Ramos (cell line): ENCODE data around the gene ATP7B.

Experiments
- in situ Hi-C: fragments of 300-500 bp; cut with MboI; formaldehyde crosslinking; loops from one replicate; pipeline ENCODE4 v1.14.3; 2022; ENCODE audit warnings: low sequenced_read_pairs; ENCODE audit not compliant: unreplicated experiment

ATP7B gene

DNA sequence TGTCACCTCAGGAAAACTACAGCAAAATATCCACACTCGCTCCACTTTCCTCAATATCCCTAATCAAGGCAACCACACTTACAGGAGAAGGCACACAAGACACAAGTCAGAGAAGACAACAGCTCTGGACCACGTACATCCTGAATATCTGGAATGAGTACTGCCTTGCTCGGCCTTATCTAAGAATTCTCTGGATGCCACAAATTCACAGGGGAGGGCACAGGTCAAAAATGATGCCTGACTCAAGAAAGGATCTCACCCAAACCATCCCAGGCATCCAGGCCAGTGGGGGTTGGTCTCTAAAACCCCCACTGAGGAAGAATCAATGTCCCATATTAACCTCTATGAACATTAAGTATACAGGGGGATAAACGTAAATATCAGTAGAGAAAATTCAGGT, 29.9 kb downstream of the ATP7B start:
- in situ Hi-C loops: no loop called here

DNA sequence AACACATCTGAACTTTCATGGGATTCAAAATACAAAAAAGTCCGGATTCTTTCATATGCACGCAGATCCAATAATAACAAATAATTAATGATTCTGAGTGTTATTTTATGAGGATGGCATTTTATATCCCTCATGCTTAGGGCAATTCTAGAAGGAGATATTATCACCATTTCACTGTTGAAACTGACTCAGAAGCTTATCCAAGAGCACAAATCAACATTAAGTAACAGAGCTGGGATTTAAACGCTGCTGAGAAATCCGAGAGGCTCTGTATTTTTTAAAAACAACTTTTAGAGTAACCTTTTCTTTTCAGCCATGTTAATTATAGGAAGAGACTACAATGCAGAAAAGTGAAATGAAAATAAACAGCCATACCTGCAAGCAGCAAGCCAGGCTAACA, 30.3 kb downstream of the ATP7B start:
- in situ Hi-C loops: no loop called here

DNA sequence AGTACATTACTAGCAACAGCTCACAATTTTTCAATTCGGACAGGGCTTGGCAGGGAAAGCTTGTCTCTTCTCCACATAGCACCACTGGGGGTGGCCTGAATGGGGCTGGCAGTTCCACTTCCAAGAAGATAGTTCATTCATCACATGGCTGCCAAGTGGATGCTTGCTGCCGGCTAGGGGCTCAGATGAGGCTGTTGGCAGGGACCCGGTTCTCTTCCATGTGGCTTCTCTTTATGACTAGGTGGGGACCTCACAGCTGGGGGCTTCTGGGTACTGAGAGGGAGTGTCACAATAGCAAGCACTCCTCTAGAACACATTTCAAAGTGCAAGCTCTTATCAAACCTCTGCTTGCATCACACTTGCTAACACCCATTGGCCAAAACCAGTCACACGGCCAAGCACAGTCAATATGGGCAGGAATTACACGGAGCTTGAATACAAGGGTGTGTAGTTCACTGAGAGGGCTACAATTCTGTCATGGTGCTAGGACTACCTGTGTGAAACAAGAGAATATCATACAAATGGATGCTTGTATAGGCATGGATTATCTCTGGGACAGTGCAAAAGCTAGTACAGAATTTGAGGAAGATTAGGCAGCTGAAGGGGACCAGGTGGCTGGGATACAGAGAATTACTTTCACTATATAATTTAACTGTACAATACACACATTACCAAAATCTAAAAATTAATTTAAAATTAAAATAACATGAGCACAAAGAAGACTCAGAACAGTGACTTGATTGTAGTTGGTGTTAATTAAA, 32.3 kb downstream of the ATP7B start:
- in situ Hi-C loops: no loop called here

DNA sequence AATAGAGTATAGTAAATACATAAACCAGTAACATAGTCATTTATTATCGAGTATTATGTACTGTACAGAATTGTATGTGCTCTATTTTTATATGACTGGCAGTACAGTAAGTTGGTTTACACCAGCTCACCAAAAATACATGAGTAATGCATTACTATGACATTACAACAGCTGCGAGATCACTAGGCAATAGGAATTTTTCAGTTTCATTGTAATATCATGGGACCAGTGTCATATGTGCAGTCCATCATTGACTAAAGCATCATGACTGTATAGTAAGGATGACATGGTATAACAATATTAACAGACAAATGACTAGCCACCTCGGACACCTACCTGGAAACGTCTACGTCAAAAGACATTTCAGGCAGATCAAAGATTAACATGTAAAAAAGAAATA, 33.6 kb downstream of the ATP7B start:
- in situ Hi-C loops: no loop called here

DNA sequence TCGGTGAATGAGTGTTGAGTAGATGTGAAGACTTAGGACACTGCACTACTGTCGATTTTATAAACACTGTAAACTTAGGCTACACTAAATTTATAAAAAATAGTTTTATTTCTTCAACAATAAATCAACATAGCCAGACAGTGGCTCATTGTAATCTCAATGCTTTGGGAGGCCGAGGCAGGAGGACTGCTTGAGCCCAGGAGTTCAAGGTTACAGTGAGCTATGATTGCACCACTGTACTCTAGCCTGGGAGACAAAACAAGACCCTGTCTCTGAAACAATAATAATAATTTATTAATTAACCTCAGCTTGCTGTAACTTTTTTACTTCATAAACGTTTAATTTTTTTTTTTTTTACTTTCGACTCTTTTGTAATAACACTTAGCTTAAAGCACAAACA, 34.4 kb downstream of the ATP7B start:
- in situ Hi-C loops: no loop called here

DNA sequence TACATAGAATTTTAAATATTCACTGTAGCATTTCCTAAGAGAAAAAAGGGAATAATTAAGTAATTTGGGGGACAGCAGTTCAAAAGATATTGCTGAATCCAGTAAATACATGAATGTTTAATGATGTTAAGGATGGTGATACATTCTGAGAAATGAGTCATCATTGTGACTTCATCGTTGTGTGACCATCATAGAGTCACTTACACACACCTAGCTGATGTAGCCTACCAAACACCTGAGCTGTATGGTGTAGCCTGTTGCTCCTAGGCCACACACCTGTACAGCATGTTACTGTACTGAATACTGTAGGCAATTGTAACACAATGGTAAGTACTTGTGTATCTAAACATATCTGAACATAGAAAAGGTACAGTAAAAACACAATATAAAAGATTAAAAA, 34.8 kb downstream of the ATP7B start:
- in situ Hi-C loops: no loop called here

DNA sequence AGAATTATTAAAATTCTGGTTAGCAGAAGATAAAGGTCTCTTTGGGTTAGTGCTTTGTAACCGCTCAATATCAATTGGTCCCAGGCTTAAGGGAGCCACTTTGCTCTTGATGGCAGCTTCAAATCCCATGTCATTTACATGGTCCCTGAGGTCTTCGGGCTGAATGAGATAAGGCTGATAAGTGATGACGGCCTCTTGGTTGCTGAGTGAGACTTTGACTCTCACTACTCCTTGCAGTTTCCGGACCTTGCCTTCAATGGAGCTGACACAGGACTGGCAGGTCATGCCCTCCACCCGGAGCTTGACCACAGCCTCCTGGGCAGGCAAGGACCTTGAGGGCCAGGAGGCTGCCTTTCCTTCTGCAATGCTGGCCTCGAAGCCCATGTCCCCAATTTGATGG, 36.8 kb downstream of the ATP7B start:
- in situ Hi-C loops: no loop called here

DNA sequence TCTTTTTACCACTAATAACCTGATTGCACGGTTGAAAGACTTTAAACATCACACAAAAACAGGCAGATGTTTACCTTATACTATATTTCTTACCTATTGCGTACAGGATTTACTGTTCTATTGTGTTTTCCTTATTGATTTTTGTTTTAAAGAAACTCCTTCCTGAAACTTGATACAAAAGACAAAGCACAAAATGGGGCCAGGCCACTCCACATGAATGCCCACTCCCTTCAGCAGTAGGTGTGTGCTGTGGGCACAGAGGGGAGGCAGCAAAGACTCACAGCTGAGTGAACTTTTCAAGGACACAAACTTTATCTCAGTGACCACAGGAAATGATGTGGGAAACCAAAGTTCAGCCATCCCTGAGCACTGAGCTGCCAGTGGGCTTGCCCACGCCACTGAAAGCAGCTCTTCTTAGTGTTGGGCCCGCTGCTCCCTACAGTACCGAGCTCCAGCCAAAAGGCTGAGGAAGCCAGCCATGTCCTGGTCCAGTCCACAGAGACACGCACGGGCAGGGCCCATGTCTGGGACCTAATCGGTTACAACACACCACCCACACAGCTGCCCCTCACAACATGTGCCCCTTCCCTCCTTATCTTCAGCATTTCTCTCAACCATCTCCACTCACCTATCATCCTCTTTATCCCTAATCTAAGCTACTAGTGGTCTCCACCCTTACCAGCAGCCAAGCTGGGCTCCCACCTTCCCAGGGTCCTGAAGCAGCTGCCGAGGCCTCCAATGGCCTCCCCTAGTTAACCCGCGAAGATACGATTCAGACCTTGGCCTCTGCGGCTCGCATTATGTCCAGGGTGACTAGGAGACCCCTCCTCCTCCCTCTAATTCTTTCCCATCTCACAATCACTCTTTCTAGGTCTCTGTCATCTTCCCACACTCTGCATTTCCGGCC, 39.5 kb downstream of the ATP7B start:
- in situ Hi-C loops: no loop called here

DNA sequence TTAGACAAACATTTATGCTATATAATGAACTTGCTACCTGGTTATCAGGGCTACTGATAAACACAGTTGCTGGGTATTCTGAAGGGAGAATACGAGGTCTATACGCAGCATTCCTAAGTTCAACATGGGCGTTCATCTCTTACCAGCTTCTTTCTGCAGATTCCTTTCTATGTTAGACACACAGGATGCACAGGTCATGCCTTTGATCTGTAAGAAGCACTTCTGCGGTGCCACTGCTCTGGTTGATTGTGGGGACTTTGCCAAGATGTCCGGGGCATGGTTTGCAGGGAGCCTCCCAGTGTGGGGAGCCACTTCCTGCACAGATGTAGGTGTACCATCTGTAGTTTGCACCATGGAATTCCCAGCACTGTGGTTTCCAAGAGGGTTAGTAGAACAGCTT, 40.9 kb downstream of the ATP7B start:
- in situ Hi-C loops: no loop called here

DNA sequence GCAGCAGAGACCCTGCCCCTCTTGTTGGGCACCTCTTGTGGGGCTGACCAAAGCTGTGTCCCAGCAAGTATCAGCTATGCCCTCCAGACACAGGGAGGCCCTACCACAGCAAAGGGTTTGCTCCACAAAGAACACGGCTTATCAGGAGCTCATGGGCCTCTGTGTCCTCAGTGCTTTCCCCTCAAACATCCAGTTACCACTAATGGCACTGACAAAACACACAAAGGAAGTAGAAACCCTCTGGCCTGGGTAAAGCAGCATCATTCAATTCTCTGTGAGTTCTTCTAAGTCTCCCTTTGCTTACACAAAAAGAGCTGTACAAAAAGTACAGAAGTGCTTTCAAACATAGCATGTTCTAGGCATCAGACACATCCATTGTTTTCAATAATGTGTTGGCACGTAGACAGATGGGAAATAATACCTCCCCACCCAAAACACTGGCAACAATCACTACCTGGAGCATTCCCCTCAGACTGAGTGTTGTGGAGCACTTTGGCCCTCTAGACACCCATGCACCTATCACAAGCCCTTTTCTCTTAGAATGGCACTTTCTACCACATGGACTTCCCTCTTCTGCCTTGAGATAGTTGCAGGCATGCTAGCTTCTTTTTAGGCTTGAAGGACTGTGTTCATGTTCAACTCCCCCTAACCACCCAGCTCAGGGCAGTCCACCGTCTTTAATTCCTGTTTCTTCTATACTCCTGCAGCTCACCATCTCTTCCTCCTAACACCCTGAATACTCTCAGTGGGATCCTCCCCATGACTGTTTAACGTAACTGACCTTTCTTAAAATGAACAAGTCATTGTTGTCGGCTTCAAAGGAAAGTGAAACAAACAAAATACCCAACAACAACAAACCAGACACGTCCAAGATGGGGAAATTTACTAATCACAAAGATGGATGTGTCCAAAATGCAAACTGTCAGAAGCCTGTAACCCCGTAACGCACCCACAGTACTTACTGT, 43.5 kb downstream of the ATP7B start:
- in situ Hi-C loops: no loop called here

DNA sequence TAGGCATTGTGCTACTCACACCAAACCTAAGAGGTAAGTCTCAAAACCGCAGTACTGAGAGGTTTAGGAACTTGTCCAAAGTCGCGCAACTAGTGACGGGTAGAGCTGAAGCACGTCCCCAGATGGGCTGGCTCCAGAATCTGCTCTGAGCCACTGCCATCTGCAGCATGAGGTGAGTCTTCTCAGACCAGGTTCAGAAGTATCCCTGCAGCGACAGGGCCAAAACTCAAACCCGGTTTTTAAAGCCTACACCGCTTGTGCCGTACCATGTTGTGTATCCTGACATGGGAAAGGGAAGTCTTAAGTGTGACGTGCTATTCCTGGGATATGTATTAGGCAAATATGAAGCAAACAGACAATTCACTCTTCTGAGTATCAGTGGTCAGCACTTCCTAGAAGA, 45.1 kb downstream of the ATP7B start:
- in situ Hi-C loops: no loop called here

DNA sequence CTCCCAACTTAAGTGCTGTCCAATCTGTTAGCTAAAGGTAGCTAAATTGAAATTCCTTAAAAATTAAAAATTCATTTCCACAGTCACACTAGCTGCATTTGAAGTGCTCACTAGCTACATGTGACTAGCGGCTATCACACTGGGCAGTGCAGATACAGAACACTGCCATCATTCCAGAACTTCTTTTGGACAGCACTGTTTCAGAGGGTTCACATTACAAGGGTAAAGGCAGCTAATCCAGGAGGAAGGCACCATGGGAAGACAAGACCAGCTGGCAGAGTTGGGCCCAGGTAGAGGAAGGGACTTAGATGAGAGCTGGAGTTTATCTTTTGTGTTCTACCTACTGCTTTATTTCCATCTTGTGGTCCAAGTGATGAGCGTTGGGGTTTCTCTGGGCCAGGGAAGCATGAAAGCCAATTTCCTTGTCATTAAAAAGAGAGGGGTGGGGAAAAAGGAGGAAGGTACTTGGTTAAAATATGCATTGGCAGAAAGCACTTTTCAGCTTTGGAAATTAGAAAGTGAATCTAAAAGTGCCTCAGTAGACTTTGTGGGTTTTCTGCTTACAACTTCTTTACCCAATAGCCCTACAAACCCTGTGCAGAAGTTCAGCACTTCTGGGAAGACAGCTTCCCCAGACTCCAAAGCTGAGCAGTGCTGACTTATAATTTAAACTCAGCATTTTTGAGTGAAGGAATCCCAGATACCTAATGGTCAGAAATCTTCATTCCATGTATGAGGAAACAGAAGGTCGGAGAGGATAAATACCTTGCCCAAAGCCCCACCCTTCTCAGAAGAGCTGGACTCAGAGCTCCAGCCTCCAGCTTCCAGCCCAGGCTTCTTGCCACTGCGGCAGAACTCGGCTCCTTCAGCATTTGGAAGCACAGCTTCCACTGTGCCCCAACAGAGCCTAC, 49.5 kb downstream of the ATP7B start:
- in situ Hi-C loops: no loop called here

DNA sequence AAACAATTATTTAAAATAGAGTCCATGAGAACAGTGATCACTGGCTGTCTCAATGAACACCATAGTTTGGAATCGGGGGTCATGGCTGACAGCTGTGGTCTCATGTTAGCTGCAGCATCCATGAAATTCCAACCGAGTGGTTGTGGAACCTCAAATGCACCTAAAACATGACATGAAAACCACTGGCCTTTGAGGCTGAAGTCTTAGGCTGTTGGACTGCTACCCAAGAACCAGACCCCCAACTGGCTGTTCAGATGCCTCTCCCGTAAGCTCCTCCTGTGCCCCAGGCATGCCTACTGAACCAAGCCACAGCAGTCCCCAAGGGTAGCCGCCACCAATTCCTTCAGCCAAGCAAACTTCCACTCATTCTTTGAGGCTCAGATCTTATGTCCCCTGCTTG, 50.5 kb downstream of the ATP7B start:
- in situ Hi-C loops: no loop called here

DNA sequence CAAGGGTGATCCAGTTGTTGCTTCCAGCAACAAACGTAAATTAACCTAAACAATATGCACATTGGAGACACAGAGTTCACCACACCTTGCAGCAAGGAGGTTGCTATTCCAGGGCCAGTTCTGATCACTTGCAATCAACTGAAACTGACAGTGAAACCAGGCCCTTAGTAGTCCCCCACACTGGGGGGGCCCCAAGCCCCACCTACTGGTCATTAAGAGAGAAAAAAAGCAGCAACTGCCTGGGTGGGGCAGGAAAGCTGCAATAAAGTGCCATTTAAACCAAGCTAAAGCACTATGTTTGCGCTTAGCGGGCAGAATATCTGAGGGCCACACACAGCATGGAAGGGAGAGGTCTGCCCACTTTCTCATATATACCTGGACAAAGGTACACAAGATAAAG, 51.5 kb downstream of the ATP7B start:
- in situ Hi-C loops: no loop called here

DNA sequence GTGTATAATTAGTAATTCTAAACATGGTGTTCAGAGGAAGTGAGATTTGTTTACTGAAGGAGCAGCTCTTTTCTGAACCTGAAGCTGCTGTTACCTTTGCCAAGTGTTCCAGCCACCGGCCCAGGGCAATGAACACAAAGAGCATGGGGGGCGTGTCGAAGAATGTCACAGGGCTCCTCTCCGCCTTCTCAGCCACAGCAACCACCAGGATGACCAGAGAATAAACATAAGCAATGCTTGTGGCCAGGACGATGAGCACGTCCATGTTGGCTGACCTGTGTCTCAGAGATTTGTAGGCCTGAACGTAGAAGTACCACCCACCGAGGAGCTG, 53.1 kb downstream of the ATP7B start:
- in situ Hi-C loops: no loop called here

DNA sequence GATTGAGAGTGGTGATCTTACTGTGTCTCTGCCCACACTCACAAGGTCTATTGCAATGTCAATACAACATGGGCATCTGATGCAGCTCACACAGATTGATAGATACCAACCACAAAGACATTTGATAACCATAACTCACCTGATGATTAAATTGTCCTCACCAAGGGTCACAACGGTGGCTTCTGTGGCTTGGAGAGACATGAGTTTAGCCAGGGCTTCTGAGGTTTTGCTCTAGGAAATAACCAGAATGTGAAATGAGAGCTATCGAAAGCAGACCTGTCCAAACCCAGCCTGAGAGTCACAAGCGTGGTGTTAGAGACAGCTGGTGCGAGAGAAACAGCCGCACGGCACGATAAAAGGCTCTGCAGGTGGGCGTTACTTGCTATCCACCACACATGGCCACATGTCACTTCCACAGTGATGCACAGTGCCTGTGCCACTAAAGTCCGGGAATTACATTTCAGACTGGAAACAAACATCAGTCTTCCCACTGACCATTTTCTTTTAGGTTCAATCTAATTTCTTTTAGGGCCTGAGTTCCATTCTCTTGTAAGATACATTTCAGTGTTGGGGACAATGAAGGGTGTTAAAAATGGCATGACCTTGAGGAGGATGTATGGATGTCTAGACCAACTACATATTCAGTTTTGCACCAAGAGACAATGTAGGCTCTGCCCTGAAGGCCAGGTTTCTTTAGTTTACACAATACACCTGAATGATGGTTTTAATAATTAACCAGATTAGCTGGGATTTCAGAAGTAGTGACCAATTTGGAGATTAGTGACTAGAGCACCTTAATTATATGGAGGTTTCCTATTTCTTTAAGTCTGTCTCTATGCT, 53.7 kb downstream of the ATP7B start:
- in situ Hi-C loops: no loop called here

DNA sequence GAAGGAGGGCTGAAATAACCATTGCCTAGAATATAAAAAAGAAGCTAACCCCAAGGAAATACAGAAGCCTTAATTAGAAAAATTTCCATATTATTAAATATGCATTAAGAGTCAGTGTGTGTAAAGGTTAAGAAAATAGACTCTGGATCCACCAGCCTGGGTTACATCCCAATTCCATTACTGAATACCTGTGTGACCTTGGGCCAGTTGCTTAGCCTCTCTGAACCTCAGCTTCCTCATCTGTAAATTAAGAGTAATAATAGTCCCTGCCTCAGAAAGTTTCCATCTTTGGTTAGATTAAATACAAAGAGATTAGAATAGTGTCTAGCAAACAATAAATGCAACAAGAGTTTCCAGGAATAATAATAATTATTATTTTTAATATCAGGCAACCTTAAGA, 54.5 kb downstream of the ATP7B start:
- in situ Hi-C loops: no loop called here

DNA sequence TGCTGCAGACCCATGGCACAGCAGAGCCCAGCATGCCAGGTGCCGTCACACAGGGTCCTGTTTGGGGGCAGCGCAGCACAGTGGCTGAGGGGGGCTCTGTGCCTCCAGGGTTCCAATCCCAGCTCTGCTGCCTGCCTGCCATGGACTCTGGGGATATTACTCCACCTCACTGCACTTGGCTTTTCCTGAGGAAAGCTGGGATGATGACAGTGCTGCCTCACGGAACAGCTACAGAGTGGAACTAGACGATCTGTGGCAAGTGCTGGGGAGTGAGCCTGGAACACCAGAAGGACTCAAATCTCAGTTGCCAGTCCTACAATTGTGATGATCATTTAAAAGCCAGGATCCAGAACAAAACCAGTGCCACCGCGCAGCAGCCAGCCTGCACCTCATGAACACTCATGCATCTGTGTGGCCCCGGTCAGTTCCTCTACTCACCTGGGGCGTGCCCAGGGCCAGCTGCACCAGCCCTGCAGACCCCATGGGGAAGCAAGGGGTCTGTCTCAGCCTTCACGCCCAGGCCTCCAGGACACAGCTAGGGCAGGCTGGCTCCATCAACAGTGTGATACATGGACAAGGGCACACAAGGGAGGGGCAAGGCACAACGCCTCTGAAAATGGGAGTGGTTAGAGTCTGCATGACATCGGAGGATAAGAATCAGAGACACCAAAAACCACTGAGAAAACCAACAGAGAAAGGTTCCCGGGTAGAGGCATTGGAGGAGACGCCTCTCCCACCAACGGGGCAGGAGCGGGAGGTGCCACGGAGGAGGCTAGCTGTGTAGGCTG, 55.2 kb downstream of the ATP7B start:
- in situ Hi-C loops: no loop called here
